ENCODE results near the gene APOA1. TPM values are rescaled to one million over a fixed set of nuclear protein-coding genes. Genes with fewer than 3 reads are reported as not detected.

Gene APOA1
- total RNA-seq, 2 donors from 2014 or later = not detected

DNA sequence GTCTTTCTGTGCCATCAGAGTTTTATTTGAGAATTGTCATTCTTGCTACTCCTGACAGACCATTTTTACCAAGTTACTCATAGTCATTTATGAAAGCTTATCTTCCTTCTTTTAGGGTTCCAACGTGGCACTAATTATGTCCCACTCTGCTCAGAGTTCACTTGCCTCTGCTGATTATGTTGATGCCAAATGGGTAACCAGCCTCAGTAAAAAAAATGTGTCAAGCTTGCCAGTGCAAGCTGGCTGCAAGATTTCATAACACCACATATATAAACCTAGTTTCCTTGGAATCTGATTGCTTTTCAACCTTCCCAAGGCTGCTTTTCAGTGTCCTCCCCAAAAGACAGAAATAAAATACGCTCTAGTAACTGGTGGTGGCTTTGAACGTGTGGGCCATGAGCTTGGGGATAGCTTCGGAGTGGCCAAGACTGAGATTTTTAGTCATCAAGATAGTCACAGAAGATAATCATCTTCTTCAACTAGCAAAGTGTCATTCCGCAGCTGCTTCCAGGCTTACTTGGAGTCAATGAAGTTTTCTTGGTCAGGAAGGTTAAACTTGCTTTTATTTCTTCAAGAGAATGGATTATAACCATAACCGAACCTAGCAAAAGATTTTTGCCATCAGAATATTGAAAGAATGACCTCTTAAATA lies 29.5 kb upstream of the APOA1 start:
- H3K27me3 ChIP-seq (replicated peaks; ENCODE audit: insufficient read depth) = no peaks in the 10 kb centered on the region
- no peaks in the 10 kb centered on the region for H3K9me3 ChIP-seq
- H3K36me3 ChIP-seq = peaks cover 40% of the 10 kb centered on the region
- ATAC-seq (ENCODE audit: insufficient number of reproducible peaks, low FRiP score, low read depth) = no peak
- TF ChIP-seq, protein P1, sequence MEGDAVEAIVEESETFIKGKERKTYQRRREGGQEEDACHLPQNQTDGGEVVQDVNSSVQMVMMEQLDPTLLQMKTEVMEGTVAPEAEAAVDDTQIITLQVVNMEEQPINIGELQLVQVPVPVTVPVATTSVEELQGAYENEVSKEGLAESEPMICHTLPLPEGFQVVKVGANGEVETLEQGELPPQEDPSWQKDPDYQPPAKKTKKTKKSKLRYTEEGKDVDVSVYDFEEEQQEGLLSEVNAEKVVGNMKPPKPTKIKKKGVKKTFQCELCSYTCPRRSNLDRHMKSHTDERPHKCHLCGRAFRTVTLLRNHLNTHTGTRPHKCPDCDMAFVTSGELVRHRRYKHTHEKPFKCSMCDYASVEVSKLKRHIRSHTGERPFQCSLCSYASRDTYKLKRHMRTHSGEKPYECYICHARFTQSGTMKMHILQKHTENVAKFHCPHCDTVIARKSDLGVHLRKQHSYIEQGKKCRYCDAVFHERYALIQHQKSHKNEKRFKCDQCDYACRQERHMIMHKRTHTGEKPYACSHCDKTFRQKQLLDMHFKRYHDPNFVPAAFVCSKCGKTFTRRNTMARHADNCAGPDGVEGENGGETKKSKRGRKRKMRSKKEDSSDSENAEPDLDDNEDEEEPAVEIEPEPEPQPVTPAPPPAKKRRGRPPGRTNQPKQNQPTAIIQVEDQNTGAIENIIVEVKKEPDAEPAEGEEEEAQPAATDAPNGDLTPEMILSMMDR (IDR thresholded peaks at IDR 0.05) = no peak
- no peaks in the 10 kb centered on the region for H3K4me1 ChIP-seq (ENCODE audit: control insufficient read depth in 1 of 2, low read depth in 2 of 2)
- no peak overlapping the region for H3K27ac ChIP-seq
- no peak overlapping the region for H3K4me3 ChIP-seq
- DNase-seq (ENCODE audit: low spot score) = no peak

DNA sequence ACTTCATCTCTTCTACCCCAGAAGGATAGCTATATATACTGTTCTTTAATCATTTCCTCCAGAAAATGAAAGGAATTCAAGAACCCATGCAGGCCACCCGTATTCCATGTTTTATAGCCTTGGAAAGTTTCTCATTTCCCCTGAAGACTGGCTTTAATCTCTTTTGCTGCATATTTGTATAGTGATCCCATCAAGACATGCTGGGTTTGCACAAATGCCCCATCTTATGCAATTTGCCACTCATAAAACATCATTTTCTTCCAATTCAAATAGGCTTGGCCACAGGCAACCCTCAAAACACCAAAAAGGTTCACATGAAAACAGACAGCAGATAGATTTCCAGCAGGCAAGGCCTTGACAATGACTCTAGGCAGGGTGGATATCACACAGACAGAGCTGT lies 28.3 kb upstream of the APOA1 start:
- peaks cover 46% of the 10 kb centered on the region for H3K36me3 ChIP-seq
- ATAC-seq (ENCODE audit: insufficient number of reproducible peaks, low FRiP score, low read depth) (no peak), DNase-seq (ENCODE audit: low spot score) (no peak)
- H3K4me3 ChIP-seq = no peak overlapping the region
- no peaks in the 10 kb centered on the region for H3K9me3 ChIP-seq
- H3K27ac ChIP-seq = no peak overlapping the region
- H3K27me3 ChIP-seq (replicated peaks; ENCODE audit: insufficient read depth) = no peaks in the 10 kb centered on the region
- no peaks in the 10 kb centered on the region for H3K4me1 ChIP-seq (ENCODE audit: control insufficient read depth in 1 of 2, low read depth in 2 of 2)
- TF ChIP-seq, protein P1 (IDR thresholded peaks at IDR 0.05) = no peak

DNA sequence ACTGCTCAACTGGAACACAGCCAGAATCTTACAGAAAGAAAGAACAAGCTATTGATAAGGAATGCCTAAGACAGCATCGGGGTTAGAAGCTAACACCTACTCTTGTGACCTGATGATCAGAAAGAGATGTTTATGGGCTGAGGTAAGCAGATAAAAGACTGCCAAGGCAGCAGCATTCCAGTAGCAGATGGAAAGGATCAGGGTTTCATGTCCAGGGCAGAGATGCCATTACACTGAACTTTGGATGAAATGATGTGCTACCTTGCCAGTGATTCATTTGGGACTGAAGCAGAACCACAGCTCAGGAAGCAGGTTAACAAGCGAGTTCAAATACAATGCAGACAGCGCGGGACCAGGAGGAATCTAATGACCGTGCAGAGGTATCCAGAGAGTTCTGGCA lies 27.1 kb upstream of the APOA1 start:
- no peaks in the 10 kb centered on the region for H3K4me1 ChIP-seq (ENCODE audit: control insufficient read depth in 1 of 2, low read depth in 2 of 2)
- peaks cover 52% of the 10 kb centered on the region for H3K36me3 ChIP-seq

DNA sequence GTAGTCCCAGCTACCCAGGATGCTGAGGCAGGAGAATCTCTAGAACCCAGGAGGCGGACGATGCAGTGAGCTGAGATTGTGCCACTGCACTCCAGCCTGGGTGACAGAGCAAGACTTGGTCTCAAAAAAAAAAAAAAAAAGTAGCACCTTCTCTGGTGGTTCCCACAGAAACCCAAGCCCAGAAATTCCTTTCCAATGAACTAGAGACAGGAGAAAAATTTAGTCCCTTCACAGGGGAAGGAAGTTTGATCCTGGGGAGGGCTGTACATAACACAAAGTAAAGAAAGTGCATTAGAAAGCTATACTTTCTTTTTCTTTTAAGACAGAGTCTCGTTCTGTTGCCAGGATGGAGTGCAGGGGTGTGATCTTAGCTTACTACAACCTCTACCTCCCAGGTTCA lies 25.5 kb upstream of the APOA1 start:
- TF ChIP-seq, protein P1 (IDR thresholded peaks at IDR 0.05) = no peak
- H3K27ac ChIP-seq = no peak overlapping the region
- ATAC-seq (ENCODE audit: insufficient number of reproducible peaks, low FRiP score, low read depth) = no peak
- DNase-seq (ENCODE audit: low spot score) = no peak
- H3K27me3 ChIP-seq (replicated peaks; ENCODE audit: insufficient read depth) = no peaks in the 10 kb centered on the region
- no peaks in the 10 kb centered on the region for H3K4me1 ChIP-seq (ENCODE audit: control insufficient read depth in 1 of 2, low read depth in 2 of 2)
- H3K9me3 ChIP-seq = no peaks in the 10 kb centered on the region
- peaks cover 55% of the 10 kb centered on the region for H3K36me3 ChIP-seq
- H3K4me3 ChIP-seq = no peak overlapping the region

More for the DNA sequence above, 27.1 kb upstream of the APOA1 start:
- ATAC-seq (ENCODE audit: insufficient number of reproducible peaks, low FRiP score, low read depth) = no peak
- no peaks in the 10 kb centered on the region for H3K9me3 ChIP-seq
- no peak for DNase-seq (ENCODE audit: low spot score)
- no peak overlapping the region for H3K27ac ChIP-seq
- no peak overlapping the region for H3K4me3 ChIP-seq
- TF ChIP-seq, protein P1 (IDR thresholded peaks at IDR 0.05) = no peak
- no peaks in the 10 kb centered on the region for H3K27me3 ChIP-seq (replicated peaks; ENCODE audit: insufficient read depth)

DNA sequence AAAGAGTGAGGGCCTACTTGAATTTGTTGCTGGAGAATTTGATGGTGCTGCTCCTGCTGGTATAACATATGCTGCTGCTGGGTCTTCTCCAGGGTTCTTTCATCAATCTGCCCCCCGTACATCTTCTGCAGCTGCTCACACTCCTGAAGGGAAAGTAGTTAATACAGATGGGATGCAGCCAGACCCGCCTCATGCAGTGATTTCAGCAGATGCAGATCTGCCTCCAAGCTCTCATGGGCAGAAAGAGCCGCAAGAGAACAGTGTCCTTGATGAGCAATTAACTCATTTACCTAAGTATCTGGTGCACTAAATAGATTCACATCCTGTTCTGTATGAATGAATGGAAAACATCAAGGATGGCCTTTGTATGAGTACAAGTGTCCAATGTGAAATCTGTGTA lies 24.8 kb upstream of the APOA1 start:
- Histone ChIP-seq H3K4me3 (no peak overlapping the region), H3K36me3 (peaks cover 52% of the 10 kb centered on the region), H3K27me3 (replicated peaks; ENCODE audit: insufficient read depth) (no peaks in the 10 kb centered on the region), H3K9me3 (no peaks in the 10 kb centered on the region), H3K27ac (no peak overlapping the region), H3K4me1 (ENCODE audit: control insufficient read depth in 1 of 2, low read depth in 2 of 2) (no peaks in the 10 kb centered on the region)
- ATAC-seq (ENCODE audit: insufficient number of reproducible peaks, low FRiP score, low read depth) = no peak
- TF ChIP-seq, protein P1 (IDR thresholded peaks at IDR 0.05) = no peak
- DNase-seq (ENCODE audit: low spot score) = no peak
